GM13977 (cell line): Measurements from ENCODE around the gene P3H4.

ENCODE experiments used
- DNase-seq: peaks from one replicate; pipeline ENCODE4 v3.0.0; 2012; ENCODE audit warnings: low spot score
- in situ Hi-C: fragments of 300-500 bp; cut with MboI; formaldehyde crosslinking; loops from one replicate; pipeline ENCODE4 v1.12.0; 2022; ENCODE audit warnings: low sequenced_read_pairs, low pct_unique_long_range_greater_than_20kb, mixed read lengths, inconsistent platforms; ENCODE audit not compliant: unreplicated experiment
- TF ChIP-seq, protein P1 (sequence below): IDR thresholded peaks from 2 replicates; pipeline ENCODE4 v1.5.1; 2012; ENCODE audit warnings: mild to moderate bottlenecking, control low read depth; ENCODE audit not compliant: insufficient read depth; ENCODE audit errors: extremely low read depth, missing control alignments

Gene P3H4

DNA sequence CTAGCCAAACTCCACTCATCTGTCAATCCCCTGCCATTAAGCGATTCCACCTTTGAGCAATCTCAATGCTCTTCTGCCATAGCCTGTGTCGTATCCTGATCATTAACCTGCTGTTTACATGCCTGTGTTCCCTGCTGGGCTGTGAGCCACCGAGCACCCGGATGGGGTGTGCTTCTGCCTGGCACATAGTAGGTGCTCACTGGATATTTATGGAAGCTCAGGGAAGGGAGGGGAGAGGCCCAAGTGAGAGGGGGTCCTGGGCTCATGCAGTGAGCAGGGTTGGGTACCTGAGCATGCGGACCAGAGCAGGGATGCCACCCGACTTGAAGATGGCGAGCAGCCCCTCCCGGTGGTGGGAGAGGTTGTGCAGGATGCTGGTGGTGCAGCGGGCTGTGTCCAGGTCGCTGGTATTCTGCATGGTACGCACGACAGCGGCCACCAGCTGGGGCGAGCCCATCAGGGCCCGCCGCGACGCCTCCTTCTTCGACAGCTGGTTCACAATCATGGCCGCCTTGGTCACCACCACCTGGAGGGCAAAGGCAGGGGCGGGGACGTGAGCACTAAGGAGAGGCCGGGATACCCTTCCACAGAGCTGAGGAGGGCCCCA is 43.0 kb downstream of the P3H4 start:
- TF ChIP-seq, protein P1, sequence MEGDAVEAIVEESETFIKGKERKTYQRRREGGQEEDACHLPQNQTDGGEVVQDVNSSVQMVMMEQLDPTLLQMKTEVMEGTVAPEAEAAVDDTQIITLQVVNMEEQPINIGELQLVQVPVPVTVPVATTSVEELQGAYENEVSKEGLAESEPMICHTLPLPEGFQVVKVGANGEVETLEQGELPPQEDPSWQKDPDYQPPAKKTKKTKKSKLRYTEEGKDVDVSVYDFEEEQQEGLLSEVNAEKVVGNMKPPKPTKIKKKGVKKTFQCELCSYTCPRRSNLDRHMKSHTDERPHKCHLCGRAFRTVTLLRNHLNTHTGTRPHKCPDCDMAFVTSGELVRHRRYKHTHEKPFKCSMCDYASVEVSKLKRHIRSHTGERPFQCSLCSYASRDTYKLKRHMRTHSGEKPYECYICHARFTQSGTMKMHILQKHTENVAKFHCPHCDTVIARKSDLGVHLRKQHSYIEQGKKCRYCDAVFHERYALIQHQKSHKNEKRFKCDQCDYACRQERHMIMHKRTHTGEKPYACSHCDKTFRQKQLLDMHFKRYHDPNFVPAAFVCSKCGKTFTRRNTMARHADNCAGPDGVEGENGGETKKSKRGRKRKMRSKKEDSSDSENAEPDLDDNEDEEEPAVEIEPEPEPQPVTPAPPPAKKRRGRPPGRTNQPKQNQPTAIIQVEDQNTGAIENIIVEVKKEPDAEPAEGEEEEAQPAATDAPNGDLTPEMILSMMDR: no peak
- in situ Hi-C loops: no loop called here
- no peak for DNase-seq

- in situ Hi-C loops: no loop called here
- DNase-seq: no peak
- TF ChIP-seq, protein P1: no peak
Measured at GRCh38 chr17:41767324-41768042, 44.3 kb downstream of the P3H4 start.

GRCh38 chr17:41766135-41766534 is 45.6 kb downstream of the P3H4 start:
- in situ Hi-C loops: no loop called here
- TF ChIP-seq, protein P1: no peak
- DNase-seq: no peak

- DNase-seq: no peak
- in situ Hi-C loops: no loop called here
- TF ChIP-seq, protein P1: no peak
Measured at GRCh38 chr17:41763327-41763726, 48.4 kb downstream of the P3H4 start.

DNA sequence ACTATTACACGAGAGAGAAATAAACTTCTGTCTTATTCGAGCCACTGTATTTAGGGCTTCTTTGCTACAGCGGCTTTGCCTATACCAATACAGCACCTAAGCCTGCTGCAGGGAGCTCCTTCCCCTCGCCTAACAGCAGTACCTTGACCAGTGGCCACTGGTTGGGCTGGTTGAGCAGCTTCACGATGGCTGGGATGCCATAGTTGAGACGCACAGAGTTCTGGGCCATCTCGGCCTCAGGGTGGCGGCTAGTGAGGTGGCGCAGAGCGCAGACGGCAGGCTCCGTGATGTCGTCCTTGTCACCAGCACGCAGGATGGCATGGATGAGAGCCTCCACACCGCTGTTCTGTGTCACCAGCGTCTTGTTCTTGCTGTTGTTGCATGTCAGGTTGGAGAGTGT is 48.9 kb downstream of the P3H4 start:
- TF ChIP-seq, protein P1: no peak
- in situ Hi-C loops: no loop called here
- DNase-seq: no peak

DNA sequence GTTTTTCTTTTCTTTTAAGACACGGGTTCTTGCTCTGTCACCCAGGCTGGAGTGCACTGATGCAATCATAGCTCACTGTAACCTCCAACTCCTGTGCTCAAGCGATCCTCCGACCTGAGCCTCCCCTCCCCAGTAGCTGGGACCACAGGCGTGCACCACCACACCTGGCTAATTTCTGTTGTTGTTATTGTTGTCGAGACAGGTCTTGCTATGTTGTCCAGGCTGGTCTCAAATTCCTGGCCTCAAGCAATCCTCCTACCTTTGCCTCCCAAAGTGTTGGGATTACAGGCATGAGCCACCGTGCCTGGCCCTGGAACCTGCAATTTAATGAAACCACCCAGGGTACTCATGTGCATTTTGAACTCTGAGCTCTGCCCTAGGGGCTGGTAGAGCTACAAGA is 49.4 kb downstream of the P3H4 start:
- TF ChIP-seq, protein P1: no peak
- in situ Hi-C loops: no loop called here
- DNase-seq: no peak
